ENCODE data around the gene CKMT2.
"Not testable (repeated sequence)": the region's sequence is repeated elsewhere in the genome, so short reads cannot be mapped to it uniquely, and the experiment has no call there.

Gene CKMT2

GRCh38 chr5:81288021-81288433 is 54.9 kb downstream of the CKMT2 start:
- TF ChIP-seq CTCF (IDR thresholded peaks at IDR 0.05; ENCODE audit: borderline replicate concordance, extremely low read depth, low read length, poor library complexity, severe bottlenecking) = no peak
- TF ChIP-seq EZH2 (IDR thresholded peaks at IDR 0.05; ENCODE audit: borderline replicate concordance, low read depth, low read length, severe bottlenecking) = no peak
- H2AFZ ChIP-seq (ENCODE audit: low read depth, low read length) = no peak overlapping the region
- no peak overlapping the region for H3K4me3 ChIP-seq (ENCODE audit: low read depth in 1 of 2, low read length in 2 of 2)
- DNase-seq = no peak
- no peak overlapping the region for H3K27ac ChIP-seq (ENCODE audit: low read length)
- peaks cover 11% of the 10 kb centered on the region for H3K4me1 ChIP-seq (ENCODE audit: insufficient read depth, low read length)
- H3K36me3 ChIP-seq (ENCODE audit: insufficient read depth, low read length) = 0 out of 2 replicates have a peak, but pooled peaks cover 4% of the 10 kb centered on the region
- H3K9ac ChIP-seq (ENCODE audit: low read depth, low read length) = no peak overlapping the region
- H4K20me1 ChIP-seq (ENCODE audit: insufficient read depth, low read length) = no peaks in the 10 kb centered on the region
- no peak for ATAC-seq (ENCODE audit: insufficient read depth, low read depth)
- H3K4me2 ChIP-seq (ENCODE audit: insufficient read depth, low read length) = no peak overlapping the region
- peaks cover 44% of the 10 kb centered on the region for H3K79me2 ChIP-seq (ENCODE audit: insufficient read depth, low read length)
- H3K9me3 ChIP-seq (ENCODE audit: insufficient read depth, low read length, severe bottlenecking) = peaks cover 14% of the 10 kb centered on the region
- H3K27me3 ChIP-seq (ENCODE audit: insufficient read depth, low read length, poor library complexity) = no peaks in the 10 kb centered on the region

GRCh38 chr5:81290146-81290545 is 57.0 kb downstream of the CKMT2 start:
- H3K9ac ChIP-seq (ENCODE audit: low read depth, low read length) = no peak overlapping the region
- peak; percentile 72 for ATAC-seq (ENCODE audit: insufficient read depth, low read depth)
- H3K27ac ChIP-seq (ENCODE audit: low read length) = no peak overlapping the region
- peaks cover 20% of the 10 kb centered on the region for H3K9me3 ChIP-seq (ENCODE audit: insufficient read depth, low read length, severe bottlenecking)
- H2AFZ ChIP-seq (ENCODE audit: low read depth, low read length) = no peak overlapping the region
- DNase-seq = no peak
- H3K79me2 ChIP-seq (ENCODE audit: insufficient read depth, low read length) = peaks cover 53% of the 10 kb centered on the region
- H3K4me3 ChIP-seq (ENCODE audit: low read depth in 1 of 2, low read length in 2 of 2) = no peak overlapping the region
- no peaks in the 10 kb centered on the region for H4K20me1 ChIP-seq (ENCODE audit: insufficient read depth, low read length)
- no peaks in the 10 kb centered on the region for H3K27me3 ChIP-seq (ENCODE audit: insufficient read depth, low read length, poor library complexity)
- peaks cover 10% of the 10 kb centered on the region; the same call in 1 of the 2 replicates for H3K36me3 ChIP-seq (ENCODE audit: insufficient read depth, low read length)
- H3K4me1 ChIP-seq (ENCODE audit: insufficient read depth, low read length) = peaks cover 11% of the 10 kb centered on the region
- no peak overlapping the region for H3K4me2 ChIP-seq (ENCODE audit: insufficient read depth, low read length)
- TF ChIP-seq EZH2 (IDR thresholded peaks at IDR 0.05; ENCODE audit: borderline replicate concordance, low read depth, low read length, severe bottlenecking) = no peak
- no peak for TF ChIP-seq CTCF (IDR thresholded peaks at IDR 0.05; ENCODE audit: borderline replicate concordance, extremely low read depth, low read length, poor library complexity, severe bottlenecking)

- H4K20me1 ChIP-seq (ENCODE audit: insufficient read depth, low read length) = no peaks in the 10 kb centered on the region
- H3K27ac ChIP-seq (ENCODE audit: low read length) = no peak overlapping the region
- DNase-seq (no peak), ATAC-seq (ENCODE audit: insufficient read depth, low read depth) (no peak)
- TF ChIP-seq CTCF (IDR thresholded peaks at IDR 0.05; ENCODE audit: borderline replicate concordance, extremely low read depth, low read length, poor library complexity, severe bottlenecking) (no peak), EZH2 (IDR thresholded peaks at IDR 0.05; ENCODE audit: borderline replicate concordance, low read depth, low read length, severe bottlenecking) (no peak)
- H3K4me1 ChIP-seq (ENCODE audit: insufficient read depth, low read length) = peaks cover 11% of the 10 kb centered on the region
- no peak overlapping the region for H3K4me2 ChIP-seq (ENCODE audit: insufficient read depth, low read length)
- H3K27me3 ChIP-seq (ENCODE audit: insufficient read depth, low read length, poor library complexity) = no peaks in the 10 kb centered on the region
- no peak overlapping the region for H3K9ac ChIP-seq (ENCODE audit: low read depth, low read length)
- peaks cover 20% of the 10 kb centered on the region for H3K9me3 ChIP-seq (ENCODE audit: insufficient read depth, low read length, severe bottlenecking)
- H3K79me2 ChIP-seq (ENCODE audit: insufficient read depth, low read length) = peaks cover 49% of the 10 kb centered on the region
- H3K36me3 ChIP-seq (ENCODE audit: insufficient read depth, low read length) = peaks cover 10% of the 10 kb centered on the region; the same call in 1 of the 2 replicates
- no peak overlapping the region for H2AFZ ChIP-seq (ENCODE audit: low read depth, low read length)
- no peak overlapping the region for H3K4me3 ChIP-seq (ENCODE audit: low read depth in 1 of 2, low read length in 2 of 2)
Measured at GRCh38 chr5:81292130-81292529, 59.0 kb downstream of the CKMT2 start.

GRCh38 chr5:81294021-81294420 is 60.9 kb downstream of the CKMT2 start:
- Histone ChIP-seq H3K36me3 (ENCODE audit: insufficient read depth, low read length) (peaks cover 10% of the 10 kb centered on the region; the same call in 1 of the 2 replicates), H3K9me3 (ENCODE audit: insufficient read depth, low read length, severe bottlenecking) (peaks cover 20% of the 10 kb centered on the region), H3K79me2 (ENCODE audit: insufficient read depth, low read length) (peaks cover 50% of the 10 kb centered on the region), H3K4me1 (ENCODE audit: insufficient read depth, low read length) (peaks cover 17% of the 10 kb centered on the region)
- not testable (repeated sequence) for H3K27me3 ChIP-seq (ENCODE audit: insufficient read depth, low read length, poor library complexity); H3K27ac ChIP-seq (ENCODE audit: low read length); H4K20me1 ChIP-seq (ENCODE audit: insufficient read depth, low read length); H3K4me3 ChIP-seq (ENCODE audit: low read depth in 1 of 2, low read length in 2 of 2); H3K4me2 ChIP-seq (ENCODE audit: insufficient read depth, low read length); ATAC-seq (ENCODE audit: insufficient read depth, low read depth); H3K9ac ChIP-seq (ENCODE audit: low read depth, low read length); H2AFZ ChIP-seq (ENCODE audit: low read depth, low read length); DNase-seq
